Panc1 (cell line): ENCODE data around the gene CDKN2B-AS1. TPM values are rescaled to one million over a fixed set of nuclear protein-coding genes. Genes with fewer than 3 reads are reported as not detected.

Experiments used
- ATAC-seq: fragments of 200-7000 bp; cut with Tn5 transposase; 2 replicates; pipeline ENCODE4 v1.9.1; 2020; ENCODE audit warnings: mild to moderate bottlenecking, moderate library complexity
- BruUV-seq: library from RNA; stranded (reverse); fragments of 400-500 nt; replicated peaks from 2 replicates; lab custom pipeline; 2021; lab: Mats Ljungman, UMichigan
- CTCF ChIA-PET: fragments of 300-600 bp; sonication (Branson Sonifier 250); formaldehyde crosslinking; loops from one replicate; lab custom pipeline; 2022; ENCODE audit warnings: antibody characterized with exemption; lab: Charles Lee
- POLR2A ChIA-PET: fragments of 300-600 bp; sonication (Branson Sonifier 250); formaldehyde crosslinking; loops from one replicate; lab custom pipeline; 2022; ENCODE audit warnings: antibody characterized with exemption; lab: Charles Lee
- DNase-seq: peaks from one replicate; pipeline ENCODE4 v3.0.0-alpha.2; 2010; ENCODE audit warnings: low read depth, low spot score
- H3K27ac ChIP-seq: 2 replicates; pipeline ENCODE4 v1.5.1; 2011; ENCODE audit warnings: mild to moderate bottlenecking, low read length, inconsistent platforms
- H3K27me3 ChIP-seq: fragments of 200-500 bp; sonication (Bioruptor generic); 2 replicates; pipeline ENCODE4 v1.6.0; 2014; ENCODE audit warnings: low read length, inconsistent platforms; ENCODE audit not compliant: control insufficient read depth, insufficient read depth
- H3K36me3 ChIP-seq: fragments of 200-500 bp; sonication (Bioruptor generic); 2 replicates; pipeline ENCODE4 v1.5.1; 2014; ENCODE audit warnings: inconsistent platforms, mild to moderate bottlenecking, low read length, moderate library complexity; ENCODE audit not compliant: control insufficient read depth, insufficient read depth
- H3K4me1 ChIP-seq: 2 replicates; pipeline ENCODE4 v1.5.1; 2011; ENCODE audit warnings: inconsistent platforms, mild to moderate bottlenecking, low read length, moderate library complexity; ENCODE audit not compliant: control insufficient read depth, insufficient read depth
- H3K4me3 ChIP-seq, 2 experiments: 2 replicates each; pipeline ENCODE4 v1.5.1; 2011 to 2012; ENCODE audit warnings: low read depth in 2 of 2, low read length in 2 of 2, mild to moderate bottlenecking in 2 of 2, inconsistent platforms in 1 of 2, moderate library complexity in 1 of 2
- H3K9me3 ChIP-seq: fragments of 200-500 bp; sonication (Bioruptor generic); 2 replicates; pipeline ENCODE4 v1.5.1; 2014; ENCODE audit warnings: low read depth, mild to moderate bottlenecking, inconsistent platforms, low read length, moderate library complexity; ENCODE audit not compliant: control insufficient read depth, insufficient read depth
- POLR2AphosphoS5 ChIP-seq: IDR thresholded peaks from 2 replicates; pipeline ENCODE4 v1.6.1; 2012; ENCODE audit warnings: mild to moderate bottlenecking, low read depth, low read length, moderate library complexity
- SIN3A ChIP-seq: IDR thresholded peaks from 2 replicates; pipeline ENCODE4 v1.6.1; 2012; ENCODE audit warnings: low read depth, mild to moderate bottlenecking, low read length, moderate library complexity, borderline replicate concordance; ENCODE audit not compliant: insufficient read depth
- TCF7L2 ChIP-seq: IDR thresholded peaks from 2 replicates; pipeline ENCODE4 v1.6.1; 2011; ENCODE audit warnings: mild to moderate bottlenecking, low read depth, low read length, inconsistent platforms
- in situ Hi-C: cut with HindIII; loops from 2 replicates; pipeline ENCODE4 v1.10.0; 2016; ENCODE audit warnings: low sequenced_read_pairs, low pct_unique_long_range_greater_than_20kb
- intact Hi-C: fragments of 100-400 bp; cut with micrococcal nuclease; formaldehyde crosslinking; loops from one replicate; pipeline ENCODE4 v1.10.0; 2022; ENCODE audit not compliant: unreplicated experiment
- total RNA-seq: library from RNA; stranded (reverse); gene quantifications from one replicate; pipeline ENCODE4 v1.2.1, GENCODE V29; 2021; ENCODE audit not compliant: unreplicated experiment
- TF ChIP-seq, protein P1 (sequence below): fragments of 450-650 bp; IDR thresholded peaks from 2 replicates; pipeline ENCODE4 v1.5.1; 2017; ENCODE audit warnings: mild to moderate bottlenecking
- TF ChIP-seq, protein P2 (sequence below), 2 experiments: IDR thresholded peaks; 2 replicates each; pipeline ENCODE4 v1.6.1; 2011 to 2012; ENCODE audit warnings: low read depth in 2 of 2, control low read depth in 1 of 2, low read length in 1 of 2, mild to moderate bottlenecking in 1 of 2, moderate library complexity in 1 of 2; ENCODE audit not compliant: insufficient read depth in 1 of 2

The CDKN2B-AS1 gene
- total RNA-seq, 1 experiment from 2014 or later, result not detected

DNA sequence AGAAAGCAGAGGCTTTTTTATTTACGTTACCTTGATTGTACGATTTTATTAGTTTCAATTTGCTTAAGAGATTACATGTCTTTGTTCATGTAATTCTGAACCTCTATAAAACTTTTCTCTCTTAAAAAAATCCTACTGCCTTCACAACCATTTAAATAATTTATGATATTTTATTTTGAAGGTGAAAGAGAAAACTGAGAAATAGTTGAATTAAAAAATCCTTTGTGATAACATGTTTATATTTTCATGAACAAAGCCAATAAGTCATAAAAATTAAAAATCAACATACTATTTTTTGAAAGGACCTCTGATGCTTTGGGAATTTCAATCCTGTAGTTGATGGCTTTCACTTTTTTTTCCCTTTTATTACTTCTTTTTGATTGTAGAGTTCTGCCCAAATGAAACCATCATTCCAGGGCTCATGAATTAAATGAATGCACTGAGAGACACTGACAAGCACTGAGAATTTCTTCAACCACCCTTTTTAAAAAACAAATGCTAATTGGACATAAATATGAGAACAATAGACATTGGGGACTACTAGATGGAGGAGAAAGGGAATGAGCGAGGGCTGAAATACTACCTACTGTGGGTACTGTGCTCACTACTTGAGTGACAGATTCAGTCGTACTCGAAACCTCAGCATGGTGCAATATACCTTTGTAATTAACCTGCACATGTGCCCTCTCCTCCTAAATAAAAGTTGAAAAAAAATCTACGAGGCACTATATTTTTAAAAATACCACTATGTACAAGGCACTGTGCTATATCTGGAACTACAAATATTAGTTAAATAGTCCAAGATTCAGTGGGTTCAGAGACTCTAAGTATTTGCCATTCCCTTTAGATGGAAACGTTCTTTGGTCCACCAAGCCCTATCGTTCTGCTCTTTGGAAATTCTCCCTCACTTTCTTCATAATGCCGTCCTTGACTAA, 6.3 kb upstream of the CDKN2B-AS1 start:
- Histone ChIP-seq H3K27ac (no peak overlapping the region), H3K9me3 (no peaks in the 10 kb centered on the region), H3K27me3 (no peaks in the 10 kb centered on the region), H3K4me1 (no peaks in the 10 kb centered on the region), H3K4me3 (no peak overlapping the region), H3K36me3 (no peaks in the 10 kb centered on the region)
- ChIA-PET CTCF (no interaction called here), POLR2A (no interaction called here)
- BruUV-seq, result no TSS peak
- ATAC-seq, result no peak
- no peak for DNase-seq
- in situ Hi-C loops (no loop called here), intact Hi-C loops (no loop called here)
- TF ChIP-seq, protein P1, sequence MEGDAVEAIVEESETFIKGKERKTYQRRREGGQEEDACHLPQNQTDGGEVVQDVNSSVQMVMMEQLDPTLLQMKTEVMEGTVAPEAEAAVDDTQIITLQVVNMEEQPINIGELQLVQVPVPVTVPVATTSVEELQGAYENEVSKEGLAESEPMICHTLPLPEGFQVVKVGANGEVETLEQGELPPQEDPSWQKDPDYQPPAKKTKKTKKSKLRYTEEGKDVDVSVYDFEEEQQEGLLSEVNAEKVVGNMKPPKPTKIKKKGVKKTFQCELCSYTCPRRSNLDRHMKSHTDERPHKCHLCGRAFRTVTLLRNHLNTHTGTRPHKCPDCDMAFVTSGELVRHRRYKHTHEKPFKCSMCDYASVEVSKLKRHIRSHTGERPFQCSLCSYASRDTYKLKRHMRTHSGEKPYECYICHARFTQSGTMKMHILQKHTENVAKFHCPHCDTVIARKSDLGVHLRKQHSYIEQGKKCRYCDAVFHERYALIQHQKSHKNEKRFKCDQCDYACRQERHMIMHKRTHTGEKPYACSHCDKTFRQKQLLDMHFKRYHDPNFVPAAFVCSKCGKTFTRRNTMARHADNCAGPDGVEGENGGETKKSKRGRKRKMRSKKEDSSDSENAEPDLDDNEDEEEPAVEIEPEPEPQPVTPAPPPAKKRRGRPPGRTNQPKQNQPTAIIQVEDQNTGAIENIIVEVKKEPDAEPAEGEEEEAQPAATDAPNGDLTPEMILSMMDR, result no peak
- TF ChIP-seq, protein P2, sequence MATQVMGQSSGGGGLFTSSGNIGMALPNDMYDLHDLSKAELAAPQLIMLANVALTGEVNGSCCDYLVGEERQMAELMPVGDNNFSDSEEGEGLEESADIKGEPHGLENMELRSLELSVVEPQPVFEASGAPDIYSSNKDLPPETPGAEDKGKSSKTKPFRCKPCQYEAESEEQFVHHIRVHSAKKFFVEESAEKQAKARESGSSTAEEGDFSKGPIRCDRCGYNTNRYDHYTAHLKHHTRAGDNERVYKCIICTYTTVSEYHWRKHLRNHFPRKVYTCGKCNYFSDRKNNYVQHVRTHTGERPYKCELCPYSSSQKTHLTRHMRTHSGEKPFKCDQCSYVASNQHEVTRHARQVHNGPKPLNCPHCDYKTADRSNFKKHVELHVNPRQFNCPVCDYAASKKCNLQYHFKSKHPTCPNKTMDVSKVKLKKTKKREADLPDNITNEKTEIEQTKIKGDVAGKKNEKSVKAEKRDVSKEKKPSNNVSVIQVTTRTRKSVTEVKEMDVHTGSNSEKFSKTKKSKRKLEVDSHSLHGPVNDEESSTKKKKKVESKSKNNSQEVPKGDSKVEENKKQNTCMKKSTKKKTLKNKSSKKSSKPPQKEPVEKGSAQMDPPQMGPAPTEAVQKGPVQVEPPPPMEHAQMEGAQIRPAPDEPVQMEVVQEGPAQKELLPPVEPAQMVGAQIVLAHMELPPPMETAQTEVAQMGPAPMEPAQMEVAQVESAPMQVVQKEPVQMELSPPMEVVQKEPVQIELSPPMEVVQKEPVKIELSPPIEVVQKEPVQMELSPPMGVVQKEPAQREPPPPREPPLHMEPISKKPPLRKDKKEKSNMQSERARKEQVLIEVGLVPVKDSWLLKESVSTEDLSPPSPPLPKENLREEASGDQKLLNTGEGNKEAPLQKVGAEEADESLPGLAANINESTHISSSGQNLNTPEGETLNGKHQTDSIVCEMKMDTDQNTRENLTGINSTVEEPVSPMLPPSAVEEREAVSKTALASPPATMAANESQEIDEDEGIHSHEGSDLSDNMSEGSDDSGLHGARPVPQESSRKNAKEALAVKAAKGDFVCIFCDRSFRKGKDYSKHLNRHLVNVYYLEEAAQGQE (IDR thresholded peaks at IDR 0.05; ENCODE audit: insufficient read depth in 1 of 2, low read depth in 2 of 2, low read length in 1 of 2), result no peak
- TF ChIP-seq SIN3A (no peak), TCF7L2 (no peak), POLR2AphosphoS5 (no peak)

DNA sequence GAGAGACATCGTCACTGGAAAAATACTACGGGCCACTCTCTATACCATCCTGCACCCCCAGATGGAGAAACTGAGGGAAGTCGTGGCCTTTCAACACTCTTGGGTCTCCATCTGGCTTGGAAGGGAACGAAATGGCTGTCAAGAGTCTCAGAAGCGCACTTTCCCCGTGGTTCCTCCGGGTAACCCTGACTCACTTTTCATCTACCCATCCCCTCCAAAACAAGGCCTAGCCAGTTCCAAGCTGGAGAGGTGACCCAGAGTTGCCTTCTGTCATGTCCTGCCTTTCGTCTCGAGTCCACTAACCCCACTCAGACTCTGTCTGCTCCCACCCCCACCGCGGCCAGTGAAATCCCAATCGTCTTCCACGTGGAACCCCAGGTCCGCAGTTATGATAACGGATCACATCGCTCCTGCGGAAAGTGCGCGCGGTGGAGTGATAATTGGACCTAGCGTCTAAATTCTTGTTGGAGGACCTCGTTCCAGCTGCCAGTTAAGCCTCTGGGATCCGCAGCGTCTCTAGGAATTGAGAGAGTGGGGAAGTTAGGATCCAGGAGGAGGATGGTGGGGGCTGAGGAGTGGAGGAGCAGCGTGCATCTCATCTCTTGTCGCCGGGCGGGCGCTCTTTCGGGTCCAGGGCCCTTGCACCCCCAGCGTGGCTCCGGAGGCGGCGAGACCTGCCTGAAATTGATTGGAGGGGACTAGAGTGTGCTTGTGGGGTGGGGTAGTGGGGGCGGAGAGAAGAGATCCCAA, 5.0 kb upstream of the CDKN2B-AS1 start:
- intact Hi-C loops, result no loop called here
- no peak for ATAC-seq
- H3K27ac ChIP-seq, result no peak overlapping the region

More for the DNA sequence above, 5.0 kb upstream of the CDKN2B-AS1 start:
- in situ Hi-C loops, result no loop called here
- no TSS peak for BruUV-seq
- no peaks in the 10 kb centered on the region for H3K36me3 ChIP-seq
- H3K4me3 ChIP-seq, result no peak overlapping the region
- DNase-seq, result no peak
- no peaks in the 10 kb centered on the region for H3K9me3 ChIP-seq
- H3K27me3 ChIP-seq, result no peaks in the 10 kb centered on the region
- POLR2A ChIA-PET, result no interaction called here
- CTCF ChIA-PET, result no interaction called here
- H3K4me1 ChIP-seq, result no peaks in the 10 kb centered on the region
- TF ChIP-seq TCF7L2 (no peak), SIN3A (no peak), POLR2AphosphoS5 (no peak)
- TF ChIP-seq, protein P2 (IDR thresholded peaks at IDR 0.05; ENCODE audit: insufficient read depth in 1 of 2, low read depth in 2 of 2, low read length in 1 of 2), result no peak
- TF ChIP-seq, protein P1, result no peak
